Natural killer cell (primary cell): ENCODE data around the gene ACTL6B. TPM values are rescaled to one million over a fixed set of nuclear protein-coding genes. Genes with fewer than 3 reads are reported as not detected.

ENCODE experiments used
- ATAC-seq, 3 donors: fragments of 150-1000 bp in 2 of 3; fragments of 200-7000 bp in 1 of 3; cut with Tn5 transposase; 1 replicate in 1 of 3; 2 replicates in 2 of 3; pipeline ENCODE4 v1.10.0; 2021; ENCODE audit warnings: mild to moderate bottlenecking in 2 of 3, moderate library complexity in 2 of 3
- DNase-seq, 2 donors: peaks; one replicate each; pipeline versions ENCODE4 v3.0.0 to v3.0.0-alpha.2; 2013 to 2021; ENCODE audit warnings: mixed read lengths in 1 of 2
- H3K27ac ChIP-seq: one replicate; pipeline ENCODE4 v1.5.1; 2013; ENCODE audit warnings: mild to moderate bottlenecking, low read length
- H3K27me3 ChIP-seq: one replicate; pipeline ENCODE4 v1.6.1; 2013; ENCODE audit warnings: low read length; ENCODE audit not compliant: control insufficient read depth, insufficient read depth
- H3K36me3 ChIP-seq: one replicate; pipeline ENCODE4 v1.6.1; 2013; ENCODE audit warnings: low read length; ENCODE audit not compliant: control insufficient read depth, insufficient read depth
- H3K4me1 ChIP-seq: one replicate; pipeline ENCODE4 v1.6.1; 2013; ENCODE audit warnings: low read length; ENCODE audit not compliant: control insufficient read depth, insufficient read depth
- H3K4me3 ChIP-seq: one replicate; pipeline ENCODE4 v1.5.1; 2013; ENCODE audit warnings: low read length
- H3K9me3 ChIP-seq: one replicate; pipeline ENCODE4 v1.6.1; 2013; ENCODE audit warnings: low read length; ENCODE audit not compliant: control insufficient read depth, insufficient read depth
- H3K27ac Mint-ChIP-seq, 2 donors: one replicate each; pipeline ENCODE4 v1.8.0; 2022; ENCODE audit warnings: mild to moderate bottlenecking in 2 of 2, mixed read lengths in 2 of 2, moderate library complexity in 1 of 2
- H3K27me3 Mint-ChIP-seq, 2 donors: one replicate each; pipeline ENCODE4 v1.8.0; 2022; ENCODE audit warnings: low read depth in 2 of 2, mixed read lengths in 2 of 2
- H3K36me3 Mint-ChIP-seq: one replicate; pipeline ENCODE4 v1.8.0; 2022; ENCODE audit warnings: mixed read lengths
- H3K4me1 Mint-ChIP-seq, 2 donors: one replicate each; pipeline ENCODE4 v1.8.0; 2022; ENCODE audit warnings: mixed read lengths in 2 of 2
- H3K4me3 Mint-ChIP-seq: one replicate; pipeline ENCODE4 v1.8.0; 2022; ENCODE audit warnings: mild to moderate bottlenecking, moderate library complexity, mixed read lengths
- H3K9me3 Mint-ChIP-seq, 2 donors: one replicate each; pipeline ENCODE4 v1.8.0; 2022; ENCODE audit warnings: mixed read lengths in 2 of 2
- CTCF ChIP-seq: fragments of 200-600 bp; IDR thresholded peaks from one replicate; pipeline ENCODE4 v1.8.0; 2022; ENCODE audit warnings: antibody characterized with exemption
- WGBS: methylation state at CpG from one replicate; pipeline ENCODE4 v1.1.7; 2013; ENCODE audit warnings: missing lambda C conversion rate; ENCODE audit not compliant: insufficient coverage; 5-methylcytosine and 5-hydroxymethylcytosine counted together
- intact Hi-C: fragments of 100-400 bp; cut with micrococcal nuclease; formaldehyde crosslinking; loops from one replicate; pipeline ENCODE4 v1.14.2; 2022
- total RNA-seq, 4 donors: library from RNA; stranded (reverse); fragments of 120-200 nt in 1 of 4; gene quantifications; one replicate each; pipeline versions ENCODE4 v1.2.3 to v1.2.4, GENCODE V29; 2013 to 2022

ACTL6B gene
- total RNA-seq, 3 donors from 2014 or later (not counting 1 experiment from before 2014, with no cell fraction given): not detected

GRCh38 chr7:100620804-100621203, 35.4 kb downstream of the ACTL6B start:
- H3K4me1 ChIP-seq: peaks cover 2% of the 10 kb centered on the region
- intact Hi-C loops: no loop called here
- DNase-seq: no peak
- Mint-ChIP-seq H3K4me1 (peaks cover 0 to 11% of the 10 kb centered on the region in 2 donors), H3K4me3 (no peak overlapping the region), H3K9me3 (no peaks in the 10 kb centered on the region), H3K36me3 (no peaks in the 10 kb centered on the region), H3K27me3 (no peaks in the 10 kb centered on the region), H3K27ac (no peak overlapping the region)
- H3K9me3 ChIP-seq: no peaks in the 10 kb centered on the region
- no peak for TF ChIP-seq CTCF
- no peak overlapping the region for H3K27ac ChIP-seq
- WGBS: 94% methylated on average over 23 of the region's 23 CpGs
- no peaks in the 10 kb centered on the region for H3K27me3 ChIP-seq
- peaks cover 2% of the 10 kb centered on the region for H3K36me3 ChIP-seq
- no peak overlapping the region for H3K4me3 ChIP-seq
- no peak for ATAC-seq

- Histone ChIP-seq H3K36me3 (peaks cover 2% of the 10 kb centered on the region), H3K27ac (no peak overlapping the region), H3K27me3 (no peaks in the 10 kb centered on the region), H3K4me1 (no peaks in the 10 kb centered on the region), H3K9me3 (no peaks in the 10 kb centered on the region), H3K4me3 (no peak overlapping the region)
- no peak for DNase-seq
- H3K9me3 Mint-ChIP-seq: no peaks in the 10 kb centered on the region
- no peak overlapping the region for H3K4me3 Mint-ChIP-seq
- intact Hi-C loops: no loop called here
- WGBS: 87% methylated on average over 5 of the region's 6 CpGs
- no peak for TF ChIP-seq CTCF
- no peak for ATAC-seq
- no peaks in the 10 kb centered on the region for H3K36me3 Mint-ChIP-seq
- H3K4me1 Mint-ChIP-seq: peaks cover 0 to 6% of the 10 kb centered on the region in 2 donors
- H3K27me3 Mint-ChIP-seq: no peaks in the 10 kb centered on the region
- no peak overlapping the region for H3K27ac Mint-ChIP-seq
Observed at GRCh38 chr7:100620239-100620638, 36.0 kb downstream of the ACTL6B start.

- Histone ChIP-seq H3K27me3 (no peaks in the 10 kb centered on the region), H3K9me3 (no peaks in the 10 kb centered on the region), H3K4me3 (no peak overlapping the region), H3K4me1 (peaks cover 23% of the 10 kb centered on the region), H3K36me3 (peaks cover 3% of the 10 kb centered on the region), H3K27ac (no peak overlapping the region)
- intact Hi-C loops: no loop called here
- no peak overlapping the region for H3K4me3 Mint-ChIP-seq
- no peaks in the 10 kb centered on the region for H3K9me3 Mint-ChIP-seq
- no peaks in the 10 kb centered on the region for H3K27me3 Mint-ChIP-seq
- H3K36me3 Mint-ChIP-seq: no peaks in the 10 kb centered on the region
- WGBS: 92% methylated on average over 4 of the region's 6 CpGs
- H3K4me1 Mint-ChIP-seq: peaks cover 16 to 27% of the 10 kb centered on the region in 2 donors
- DNase-seq (no peak), ATAC-seq (no peak)
- no peak for TF ChIP-seq CTCF
- no peak overlapping the region for H3K27ac Mint-ChIP-seq
Observed at GRCh38 chr7:100614308-100614861, 41.9 kb downstream of the ACTL6B start.
